Activated T-cell treated with anti-CD3 and anti-CD28 coated beads for 48 hours (primary cell): ENCODE results near the gene NRXN3.
"Not testable (repeated sequence)": the region's sequence is repeated elsewhere in the genome, so short reads cannot be mapped to it uniquely, and the experiment has no call there.

Experiments
- DNase-seq: peaks from one replicate; pipeline ENCODE4 v3.0.0-alpha.2; 2020; ENCODE audit warnings: low read depth

The NRXN3 gene

DNA sequence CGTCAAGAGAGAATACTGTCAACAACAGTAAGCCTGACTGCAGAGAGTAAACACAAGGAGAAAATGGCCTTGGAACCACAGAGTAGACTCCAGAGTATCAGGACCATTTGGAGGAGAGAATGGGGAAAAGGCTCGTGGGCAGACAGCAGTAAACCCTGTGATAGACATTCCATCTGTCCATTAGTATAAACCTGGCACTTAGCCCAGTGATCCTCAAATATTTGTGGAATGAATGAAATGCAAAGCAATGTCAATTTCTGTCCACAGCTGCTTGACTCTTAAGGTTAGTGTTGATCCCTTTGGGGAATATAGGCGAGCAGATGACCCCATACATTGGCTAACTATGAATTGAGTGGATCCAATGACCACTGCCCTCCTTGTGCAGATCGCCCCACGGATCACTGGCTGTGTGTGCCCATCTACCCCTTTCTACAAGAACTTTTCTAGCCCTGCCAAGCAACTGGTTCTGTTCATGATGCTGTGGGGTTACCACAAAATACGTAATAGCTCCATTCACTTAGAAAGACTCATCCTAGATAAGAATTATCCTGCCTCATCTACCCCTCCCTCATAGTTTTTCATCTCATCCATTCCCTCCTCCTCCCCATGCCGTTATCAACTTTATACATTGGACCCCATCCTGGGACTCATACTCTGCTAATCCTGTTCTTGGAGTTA lies 846.8 kb downstream of the NRXN3 start:
- no peak for DNase-seq

- DNase-seq = no peak
Observed at GRCh38 chr14:79017561-79017960, 847.4 kb downstream of the NRXN3 start.

DNA sequence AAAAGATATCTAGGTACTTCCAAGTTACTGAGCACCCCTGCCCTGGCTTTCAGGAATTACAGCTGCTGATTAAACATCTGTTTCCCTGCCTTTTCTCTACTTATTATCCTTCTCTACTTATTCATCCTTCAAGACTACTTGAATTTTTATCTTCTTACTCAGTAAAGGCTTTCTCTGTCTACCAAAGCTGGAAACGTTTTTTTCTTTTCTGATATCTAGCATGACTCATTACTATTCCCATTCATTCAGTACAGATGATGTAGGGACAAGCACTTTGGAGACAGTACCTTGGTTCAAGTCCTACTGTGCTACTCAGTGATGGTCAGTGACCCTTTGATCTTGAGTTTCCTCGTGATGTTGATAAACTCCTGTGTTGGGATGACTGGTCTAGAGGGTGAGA lies 848.7 kb downstream of the NRXN3 start:
- DNase-seq = no peak

DNA sequence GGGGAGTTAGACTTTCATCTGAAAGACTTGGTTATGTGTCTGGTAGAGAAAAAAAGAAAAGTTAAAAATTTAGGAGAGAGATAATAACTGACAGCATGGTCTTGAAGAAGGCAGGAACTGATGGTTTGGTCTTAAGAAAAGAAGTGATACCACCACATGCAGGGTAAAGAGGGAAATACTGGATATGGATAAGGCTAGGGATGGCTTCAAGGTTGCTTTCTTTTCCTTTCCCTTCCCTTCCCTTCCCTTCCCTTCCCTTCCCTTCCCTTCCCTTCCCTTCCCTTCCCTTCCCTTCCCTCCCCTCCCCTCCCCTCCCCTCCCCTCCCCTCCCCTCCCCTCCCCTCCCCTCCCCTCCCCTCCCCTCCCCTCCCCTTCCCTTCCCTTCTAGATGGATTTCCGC lies 849.7 kb downstream of the NRXN3 start:
- DNase-seq = not testable (repeated sequence)

DNA sequence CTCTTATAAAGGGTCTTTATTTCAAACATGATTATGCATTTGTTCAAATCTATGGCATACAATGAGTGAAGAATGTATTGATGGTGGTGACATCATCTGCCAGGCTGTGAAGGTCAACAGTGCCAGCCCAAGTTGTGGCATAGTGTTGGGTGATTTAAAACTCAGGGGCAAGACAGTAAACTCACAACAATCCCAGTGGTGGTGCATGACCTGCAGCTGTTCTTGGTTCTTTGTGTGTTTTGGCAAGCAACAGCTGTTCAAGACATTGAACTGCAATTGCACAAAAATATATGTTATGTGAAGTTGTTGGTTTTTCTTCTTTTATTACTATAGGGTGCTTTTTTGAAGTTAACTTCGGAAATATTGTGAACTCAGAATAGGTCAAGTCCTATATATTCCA lies 851.6 kb downstream of the NRXN3 start:
- DNase-seq = no peak

DNA sequence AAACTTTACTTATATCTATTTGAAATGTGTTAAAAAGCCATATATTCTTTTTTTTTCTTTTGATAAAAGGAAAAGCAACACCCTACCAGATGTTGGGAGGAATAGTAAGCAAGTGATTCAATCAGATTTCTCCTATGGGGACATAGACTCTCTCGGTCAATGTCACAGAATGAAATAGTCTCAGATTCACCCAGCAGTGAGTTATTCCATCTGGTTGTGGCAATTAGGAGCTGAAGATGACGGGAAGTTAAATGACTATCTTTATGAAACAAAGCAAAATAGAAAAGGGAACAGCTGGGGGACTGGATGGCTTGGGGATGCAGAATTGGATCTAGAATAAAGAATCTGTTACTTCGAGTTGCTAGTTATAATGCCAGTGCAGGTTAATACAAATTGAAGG lies 857.0 kb downstream of the NRXN3 start:
- DNase-seq = no peak

- no peak for DNase-seq
Observed at GRCh38 chr14:79028281-79028680, 858.1 kb downstream of the NRXN3 start.

DNA sequence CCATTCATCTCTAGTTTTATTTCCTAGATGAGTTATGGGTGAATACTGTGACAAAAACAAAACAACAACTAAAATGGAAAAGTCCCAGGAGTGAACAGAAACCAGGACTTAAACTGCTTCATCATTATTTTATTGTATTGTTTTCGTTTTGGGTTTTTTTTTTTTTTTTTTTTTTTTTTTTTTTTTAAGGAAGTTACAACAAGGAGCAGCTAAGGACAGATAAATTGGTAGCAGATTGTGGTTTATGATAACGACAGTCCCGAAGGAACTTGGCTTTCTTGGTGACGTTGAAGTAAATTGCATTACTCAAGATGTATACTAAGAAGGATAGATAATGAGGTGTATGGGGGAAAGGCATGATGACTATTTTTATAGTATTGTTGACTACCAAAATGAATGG lies 866.3 kb downstream of the NRXN3 start:
- no peak for DNase-seq

DNA sequence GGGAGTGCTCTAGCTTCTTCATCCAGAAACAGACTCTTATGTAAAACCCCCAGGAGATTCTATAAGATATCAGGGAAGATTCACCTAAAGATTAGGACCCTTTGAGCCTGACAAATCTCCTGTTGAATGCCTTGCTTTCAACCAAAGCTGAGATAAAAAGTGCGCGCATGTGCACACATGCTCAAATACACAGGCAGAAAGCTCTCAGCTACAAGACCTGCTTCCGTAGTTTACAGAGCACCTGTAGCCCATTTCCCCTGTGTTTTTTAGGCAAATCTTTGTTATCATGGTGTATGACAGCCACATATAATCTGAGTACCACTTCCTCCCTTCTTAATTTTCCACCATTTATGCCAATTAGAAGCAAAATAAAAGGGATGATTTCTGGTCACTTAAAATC lies 866.9 kb downstream of the NRXN3 start:
- DNase-seq = no peak

GRCh38 chr14:79037593-79037992 lies 867.4 kb downstream of the NRXN3 start:
- DNase-seq = no peak

GRCh38 chr14:79040790-79041189 lies 870.6 kb downstream of the NRXN3 start:
- no peak for DNase-seq

- no peak for DNase-seq
Observed at GRCh38 chr14:79043194-79043889, 873.2 kb downstream of the NRXN3 start.

DNA sequence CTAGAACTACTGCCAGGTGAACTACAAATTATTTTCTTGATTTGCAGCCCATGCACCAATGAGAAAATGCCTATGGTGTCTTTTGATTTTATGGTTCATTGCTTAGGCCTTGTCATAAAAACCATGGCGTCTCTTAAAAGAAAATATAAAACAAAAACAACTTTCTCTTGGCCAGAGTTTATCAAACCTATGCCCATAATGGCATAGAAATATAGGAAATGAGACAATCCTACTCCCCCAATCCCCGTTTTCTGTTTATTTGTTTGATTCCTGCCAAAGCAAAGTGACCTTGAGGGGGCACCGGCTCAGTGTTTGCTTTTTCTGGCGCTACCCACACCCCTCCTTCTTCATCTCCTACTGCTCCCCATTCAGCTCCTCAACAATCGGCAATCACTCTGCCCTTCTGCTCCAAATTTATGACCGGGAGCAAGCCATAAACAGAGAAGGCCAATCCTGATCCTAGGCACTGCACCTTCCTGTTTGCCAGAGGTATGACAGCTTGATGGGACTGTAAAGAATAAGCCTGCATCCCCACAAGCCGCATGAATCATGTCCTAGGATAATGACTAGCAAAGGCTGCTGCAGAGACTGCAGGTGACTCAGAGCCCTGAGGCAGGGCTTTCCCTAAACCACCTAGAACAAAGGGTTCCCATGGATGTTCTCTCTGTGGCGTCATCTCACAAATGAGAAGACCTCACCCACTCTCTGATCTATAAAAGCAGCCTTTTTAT lies 874.9 kb downstream of the NRXN3 start:
- no peak for DNase-seq

DNA sequence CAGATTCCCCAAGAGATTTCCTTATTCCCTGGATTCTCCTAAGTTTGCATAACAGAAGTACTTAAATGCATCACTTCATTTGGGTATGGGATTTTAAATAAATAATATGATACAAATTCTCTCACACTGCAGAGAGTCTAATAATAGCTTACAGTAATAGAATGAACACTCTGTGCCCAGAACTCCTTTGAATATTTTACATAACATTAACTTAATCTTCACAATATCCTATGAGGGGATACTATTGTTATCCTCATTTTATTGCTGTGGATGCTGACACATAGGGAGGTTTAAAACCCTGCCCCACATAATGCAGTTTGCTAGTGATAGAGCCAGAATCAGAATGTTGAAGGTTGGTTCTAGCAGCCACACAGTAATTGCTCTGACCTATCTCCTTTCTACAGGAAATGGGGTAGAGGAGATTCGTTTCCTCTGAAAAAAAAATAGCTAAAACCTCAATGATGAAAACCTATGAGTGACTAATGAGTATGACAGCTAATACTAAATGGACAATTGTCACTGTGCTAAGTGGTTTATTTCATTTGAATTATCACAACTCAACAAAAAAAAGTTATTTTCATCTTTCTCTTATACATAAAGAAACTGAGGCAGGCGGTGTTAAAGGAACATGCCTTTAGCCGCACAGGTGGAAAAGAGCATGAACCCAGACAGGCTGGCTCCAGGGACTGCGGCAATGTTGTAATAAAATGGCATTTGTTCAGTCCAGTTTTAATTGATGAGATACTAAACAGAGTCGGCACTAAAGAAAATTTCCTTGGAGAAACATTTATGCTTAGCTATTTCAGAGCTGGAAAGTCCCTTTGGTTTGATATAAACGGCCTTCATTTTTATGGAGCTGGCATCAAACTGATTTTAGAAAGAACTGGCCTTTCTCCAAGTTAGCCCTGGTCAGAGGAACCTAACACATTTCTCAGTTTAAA lies 880.9 kb downstream of the NRXN3 start:
- no peak for DNase-seq

GRCh38 chr14:79051742-79052141 lies 881.6 kb downstream of the NRXN3 start:
- DNase-seq = no peak

- DNase-seq = no peak
Observed at GRCh38 chr14:79056879-79057278, 886.7 kb downstream of the NRXN3 start.

- no peak for DNase-seq
Observed at GRCh38 chr14:79057333-79057732, 887.2 kb downstream of the NRXN3 start.

- DNase-seq = no peak
Observed at GRCh38 chr14:79062226-79062625, 892.1 kb downstream of the NRXN3 start.

- no peak for DNase-seq
Observed at GRCh38 chr14:79064214-79064613, 894.0 kb downstream of the NRXN3 start.

DNA sequence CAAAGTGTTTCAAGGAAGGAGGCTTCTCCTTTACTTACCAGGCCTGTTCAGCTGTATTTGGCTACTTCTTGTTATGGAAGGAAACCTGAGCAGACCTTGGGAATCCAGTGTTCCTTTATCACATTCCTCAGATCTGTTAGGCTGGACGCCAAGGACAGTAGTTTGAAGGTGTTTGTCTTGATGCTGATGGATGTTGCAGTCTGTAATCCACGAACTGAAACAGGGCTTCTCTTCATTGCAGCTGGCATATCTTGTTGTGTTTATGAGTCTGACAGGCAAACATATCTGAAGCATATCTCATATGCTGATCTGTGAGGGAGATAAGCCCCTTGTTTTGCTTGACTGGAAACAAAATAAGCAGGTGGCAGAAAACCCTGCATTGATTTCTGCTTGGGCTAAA lies 904.3 kb downstream of the NRXN3 start:
- no peak for DNase-seq

DNA sequence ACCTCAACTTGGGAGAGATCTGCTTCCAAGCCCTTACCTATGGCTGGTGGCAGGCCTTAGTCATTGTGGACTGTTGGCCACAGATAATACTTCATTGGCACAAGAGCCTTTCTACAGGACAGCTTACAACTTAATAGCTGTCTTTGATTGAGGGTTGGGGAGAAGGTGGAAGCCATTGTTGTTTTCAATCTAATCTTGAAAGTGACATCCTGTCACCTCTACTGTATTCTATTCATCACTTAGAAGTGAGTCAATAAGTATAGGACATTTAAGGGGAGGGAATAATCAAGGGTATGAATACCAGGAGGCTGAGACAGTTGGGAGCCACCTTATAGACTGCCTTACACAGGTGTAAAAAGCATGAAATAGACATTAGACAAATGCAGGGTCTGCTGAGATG lies 906.3 kb downstream of the NRXN3 start:
- DNase-seq = no peak

GRCh38 chr14:79077096-79077495 lies 906.9 kb downstream of the NRXN3 start:
- DNase-seq = no peak
